ENCODE measurements around the gene CFAP54.

DNA sequence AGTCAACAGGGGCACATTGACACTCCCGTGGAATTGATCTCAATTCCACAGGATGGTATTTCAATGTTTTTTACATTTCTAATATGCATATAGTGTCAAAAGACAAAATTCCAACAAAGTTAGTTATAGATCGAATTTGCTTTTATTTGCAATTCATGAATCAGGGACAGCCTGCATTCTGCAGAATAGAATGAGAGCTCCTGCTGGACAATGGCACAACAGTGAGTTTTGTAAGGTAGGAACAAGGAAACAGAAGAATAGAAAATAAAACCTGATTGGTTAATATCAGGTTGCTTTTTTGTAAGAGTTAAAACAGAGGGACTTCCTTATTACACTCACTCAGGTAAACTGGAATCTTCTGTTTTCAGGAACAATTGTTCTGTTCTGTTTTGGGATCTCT is 384.8 kb downstream of the CFAP54 start:
- no peak for TF ChIP-seq POLR2A (IDR thresholded peaks at IDR 0.05)
- TF ChIP-seq, protein P1, sequence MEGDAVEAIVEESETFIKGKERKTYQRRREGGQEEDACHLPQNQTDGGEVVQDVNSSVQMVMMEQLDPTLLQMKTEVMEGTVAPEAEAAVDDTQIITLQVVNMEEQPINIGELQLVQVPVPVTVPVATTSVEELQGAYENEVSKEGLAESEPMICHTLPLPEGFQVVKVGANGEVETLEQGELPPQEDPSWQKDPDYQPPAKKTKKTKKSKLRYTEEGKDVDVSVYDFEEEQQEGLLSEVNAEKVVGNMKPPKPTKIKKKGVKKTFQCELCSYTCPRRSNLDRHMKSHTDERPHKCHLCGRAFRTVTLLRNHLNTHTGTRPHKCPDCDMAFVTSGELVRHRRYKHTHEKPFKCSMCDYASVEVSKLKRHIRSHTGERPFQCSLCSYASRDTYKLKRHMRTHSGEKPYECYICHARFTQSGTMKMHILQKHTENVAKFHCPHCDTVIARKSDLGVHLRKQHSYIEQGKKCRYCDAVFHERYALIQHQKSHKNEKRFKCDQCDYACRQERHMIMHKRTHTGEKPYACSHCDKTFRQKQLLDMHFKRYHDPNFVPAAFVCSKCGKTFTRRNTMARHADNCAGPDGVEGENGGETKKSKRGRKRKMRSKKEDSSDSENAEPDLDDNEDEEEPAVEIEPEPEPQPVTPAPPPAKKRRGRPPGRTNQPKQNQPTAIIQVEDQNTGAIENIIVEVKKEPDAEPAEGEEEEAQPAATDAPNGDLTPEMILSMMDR (IDR thresholded peaks at IDR 0.05) = no peak
